DLD1 (cell line): ENCODE data around the gene PHF2.
"Not testable (repeated sequence)": the region's sequence is repeated elsewhere in the genome, so short reads cannot be mapped to it uniquely, and the experiment has no call there.

Experiments used
- in situ Hi-C: cut with HindIII; loops from 2 replicates; pipeline ENCODE4 v1.10.0; 2017; ENCODE audit warnings: low sequenced_read_pairs

Gene PHF2

GRCh38 chr9:93662952-93663572 lies 86.7 kb downstream of the PHF2 start:
- in situ Hi-C loops, result no loop called here

- in situ Hi-C loops, result no loop called here
These were observed 87.6 kb downstream of the PHF2 start for GRCh38 chr9:93663877-93664548.

- in situ Hi-C loops, result no loop called here
These were observed 88.3 kb downstream of the PHF2 start for GRCh38 chr9:93664549-93665120.

GRCh38 chr9:93665128-93665636 lies 88.8 kb downstream of the PHF2 start:
- in situ Hi-C loops, result no loop called here

GRCh38 chr9:93665637-93666438 lies 89.5 kb downstream of the PHF2 start:
- in situ Hi-C loops, result no loop called here

GRCh38 chr9:93666439-93666784 lies 90.0 kb downstream of the PHF2 start:
- in situ Hi-C loops, result not testable (repeated sequence)

- in situ Hi-C loops, result no loop called here
These were observed 90.6 kb downstream of the PHF2 start for GRCh38 chr9:93667006-93667405.

GRCh38 chr9:93667627-93668026 lies 91.2 kb downstream of the PHF2 start:
- in situ Hi-C loops, result no loop called here

- in situ Hi-C loops, result no loop called here
These were observed 92.0 kb downstream of the PHF2 start for GRCh38 chr9:93668261-93668871.

GRCh38 chr9:93669116-93669957 lies 93.0 kb downstream of the PHF2 start:
- in situ Hi-C loops, result no loop called here

GRCh38 chr9:93669958-93670207 lies 93.5 kb downstream of the PHF2 start:
- in situ Hi-C loops, result no loop called here

- in situ Hi-C loops, result no loop called here
These were observed 94.0 kb downstream of the PHF2 start for GRCh38 chr9:93670208-93671019.

GRCh38 chr9:93671020-93671338 lies 94.6 kb downstream of the PHF2 start:
- in situ Hi-C loops, result no loop called here

GRCh38 chr9:93672330-93673020 lies 96.1 kb downstream of the PHF2 start:
- in situ Hi-C loops, result not testable (repeated sequence)

- in situ Hi-C loops, result no loop called here
These were observed 96.8 kb downstream of the PHF2 start for GRCh38 chr9:93673021-93673838.

- in situ Hi-C loops, result no loop called here
These were observed 97.5 kb downstream of the PHF2 start for GRCh38 chr9:93673839-93674334.

- in situ Hi-C loops, result no loop called here
These were observed 98.4 kb downstream of the PHF2 start for GRCh38 chr9:93674580-93675335.
